ENCODE results near the gene SLC30A7. TPM values are rescaled to one million over a fixed set of nuclear protein-coding genes. Genes with fewer than 3 reads are reported as not detected.

SLC30A7 gene
- total and polyA plus RNA-seq, 4 donors: 6.0 to 38.9 (median 10.9) TPM

DNA sequence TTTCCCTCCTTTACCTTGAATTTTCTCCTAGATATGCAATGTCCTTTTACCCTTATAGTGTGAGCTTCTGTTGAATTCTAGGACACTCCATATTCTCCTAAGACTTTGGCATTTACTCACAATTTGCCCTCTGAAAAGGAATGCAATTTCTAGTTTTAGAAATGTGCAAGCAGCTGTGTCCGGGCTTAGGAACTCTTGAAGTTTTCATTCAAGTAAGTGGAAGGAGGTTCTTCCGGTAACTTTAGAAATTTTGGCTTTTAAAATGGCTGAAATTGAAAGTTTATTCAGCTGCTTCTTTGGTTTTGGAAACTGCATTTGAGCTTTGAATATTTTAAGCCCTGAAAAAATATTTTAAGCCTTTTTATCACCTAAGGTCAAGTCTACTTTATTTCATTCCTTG is 73.4 kb downstream of the SLC30A7 start:
- DNase-seq (ENCODE audit: low spot score): no peak
- H3K4me1 ChIP-seq (ENCODE audit: control insufficient read depth in 4 of 4, insufficient read depth in 4 of 4, low read length in 3 of 4): no peaks in the 10 kb centered on the region
- no peak for TF ChIP-seq EGR1 (IDR thresholded peaks at IDR 0.05; ENCODE audit: low read depth in 2 of 2)
- TF ChIP-seq, protein P1, sequence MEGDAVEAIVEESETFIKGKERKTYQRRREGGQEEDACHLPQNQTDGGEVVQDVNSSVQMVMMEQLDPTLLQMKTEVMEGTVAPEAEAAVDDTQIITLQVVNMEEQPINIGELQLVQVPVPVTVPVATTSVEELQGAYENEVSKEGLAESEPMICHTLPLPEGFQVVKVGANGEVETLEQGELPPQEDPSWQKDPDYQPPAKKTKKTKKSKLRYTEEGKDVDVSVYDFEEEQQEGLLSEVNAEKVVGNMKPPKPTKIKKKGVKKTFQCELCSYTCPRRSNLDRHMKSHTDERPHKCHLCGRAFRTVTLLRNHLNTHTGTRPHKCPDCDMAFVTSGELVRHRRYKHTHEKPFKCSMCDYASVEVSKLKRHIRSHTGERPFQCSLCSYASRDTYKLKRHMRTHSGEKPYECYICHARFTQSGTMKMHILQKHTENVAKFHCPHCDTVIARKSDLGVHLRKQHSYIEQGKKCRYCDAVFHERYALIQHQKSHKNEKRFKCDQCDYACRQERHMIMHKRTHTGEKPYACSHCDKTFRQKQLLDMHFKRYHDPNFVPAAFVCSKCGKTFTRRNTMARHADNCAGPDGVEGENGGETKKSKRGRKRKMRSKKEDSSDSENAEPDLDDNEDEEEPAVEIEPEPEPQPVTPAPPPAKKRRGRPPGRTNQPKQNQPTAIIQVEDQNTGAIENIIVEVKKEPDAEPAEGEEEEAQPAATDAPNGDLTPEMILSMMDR (IDR thresholded peaks at IDR 0.05; ENCODE audit: low read depth, low read length, missing input control): no peak
- no peak for TF ChIP-seq ATF3 (IDR thresholded peaks at IDR 0.05)
- TF ChIP-seq REST (IDR thresholded peaks at IDR 0.05): no peak
- no peak for TF ChIP-seq JUND (IDR thresholded peaks at IDR 0.05)
- no peak for TF ChIP-seq RAD21 (IDR thresholded peaks at IDR 0.05)
- TF ChIP-seq TAF1 (conservative IDR thresholded peaks at IDR 0.05): no peak
- no peak for TF ChIP-seq SP1 (IDR thresholded peaks at IDR 0.05)
- H3K9ac ChIP-seq (ENCODE audit: low read depth in 1 of 2, low read length in 2 of 2): no peak overlapping the region
- H3K36me3 ChIP-seq (ENCODE audit: control insufficient read depth in 4 of 4, insufficient read depth in 3 of 4, low read depth in 1 of 4, low read length in 3 of 4): peaks cover 3 to 17% (median 13%) of the 10 kb centered on the region in 4 donors
- H3K27ac ChIP-seq (ENCODE audit: low read depth in 1 of 2, low read length in 2 of 2): no peak overlapping the region
- no peaks in the 10 kb centered on the region for H3K9me3 ChIP-seq (ENCODE audit: control insufficient read depth in 4 of 4, low read length in 3 of 4)
- 93% methylated on average over 2 of the region's 2 CpGs for WGBS
- no peaks in the 10 kb centered on the region for H3K27me3 ChIP-seq (ENCODE audit: control insufficient read depth in 4 of 4, insufficient read depth in 4 of 4, low read length in 3 of 4)
- H3K4me3 ChIP-seq (ENCODE audit: low read depth in 1 of 3, low read length in 3 of 3): no peak overlapping the region

DNA sequence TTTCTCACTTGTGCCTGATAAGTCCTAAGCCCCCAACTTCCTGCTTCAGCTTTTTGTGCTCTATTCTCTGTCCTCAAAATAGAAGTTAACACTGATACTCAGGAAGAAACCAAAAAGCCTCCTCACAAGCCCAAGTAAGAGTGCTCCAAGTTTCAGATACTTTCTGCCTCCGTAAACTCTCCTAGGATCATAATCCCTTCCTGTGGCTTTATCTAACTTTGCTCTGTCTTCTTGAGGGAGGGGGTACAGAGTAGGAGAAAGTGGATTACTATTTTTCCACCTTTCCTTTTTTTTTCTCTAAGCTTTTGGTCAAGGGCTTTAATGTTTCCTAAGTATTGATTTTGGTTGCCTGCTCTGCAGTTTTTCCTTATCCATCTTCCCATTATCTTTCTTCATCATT is 75.1 kb downstream of the SLC30A7 start:
- H3K27ac ChIP-seq (ENCODE audit: low read depth in 1 of 2, low read length in 2 of 2): no peak overlapping the region
- no peaks in the 10 kb centered on the region for H3K9me3 ChIP-seq (ENCODE audit: control insufficient read depth in 4 of 4, low read length in 3 of 4)
- no peak for TF ChIP-seq JUND (IDR thresholded peaks at IDR 0.05)
- TF ChIP-seq EGR1 (IDR thresholded peaks at IDR 0.05; ENCODE audit: low read depth in 2 of 2): no peak
- TF ChIP-seq, protein P2, sequence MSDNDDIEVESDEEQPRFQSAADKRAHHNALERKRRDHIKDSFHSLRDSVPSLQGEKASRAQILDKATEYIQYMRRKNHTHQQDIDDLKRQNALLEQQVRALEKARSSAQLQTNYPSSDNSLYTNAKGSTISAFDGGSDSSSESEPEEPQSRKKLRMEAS (IDR thresholded peaks at IDR 0.05): no peak
- no peak for TF ChIP-seq SP1 (IDR thresholded peaks at IDR 0.05)
- TF ChIP-seq NR2F2 (IDR thresholded peaks at IDR 0.05): no peak
- TF ChIP-seq REST (IDR thresholded peaks at IDR 0.05): no peak
- TF ChIP-seq RXRA (IDR thresholded peaks at IDR 0.05): no peak
- no peak for TF ChIP-seq HNF4A (conservative IDR thresholded peaks at IDR 0.05)
- TF ChIP-seq, protein P1 (IDR thresholded peaks at IDR 0.05; ENCODE audit: low read depth, low read length, missing input control): no peak
- no peak for TF ChIP-seq HNF4G (IDR thresholded peaks at IDR 0.05)
- no peak for TF ChIP-seq YY1 (IDR thresholded peaks at IDR 0.05)
- TF ChIP-seq TAF1 (conservative IDR thresholded peaks at IDR 0.05): no peak
- TF ChIP-seq GABPA (IDR thresholded peaks at IDR 0.05 in 1 of 2, conservative IDR thresholded peaks at IDR 0.05 in 1 of 2): no peak
- no peak for TF ChIP-seq RAD21 (IDR thresholded peaks at IDR 0.05)
- no peak for TF ChIP-seq ATF3 (IDR thresholded peaks at IDR 0.05)
- peaks cover 3 to 20% (median 15%) of the 10 kb centered on the region in 4 donors for H3K36me3 ChIP-seq (ENCODE audit: control insufficient read depth in 4 of 4, insufficient read depth in 3 of 4, low read depth in 1 of 4, low read length in 3 of 4)
- no peak overlapping the region for H3K4me3 ChIP-seq (ENCODE audit: low read depth in 1 of 3, low read length in 3 of 3)
- 98% methylated on average over 1 of the region's 1 CpG for WGBS
- H3K27me3 ChIP-seq (ENCODE audit: control insufficient read depth in 4 of 4, insufficient read depth in 4 of 4, low read length in 3 of 4): no peaks in the 10 kb centered on the region
- H3K4me1 ChIP-seq (ENCODE audit: control insufficient read depth in 4 of 4, insufficient read depth in 4 of 4, low read length in 3 of 4): no peaks in the 10 kb centered on the region
- DNase-seq (ENCODE audit: low spot score): no peak
- H3K9ac ChIP-seq (ENCODE audit: low read depth in 1 of 2, low read length in 2 of 2): no peak overlapping the region

Measured in liver (tissue), 9 donors.